Right renal cortex interstitium (tissue), 3 donors: ENCODE measurements around the gene RNF144A. TPM values are rescaled to one million over a fixed set of nuclear protein-coding genes. Genes with fewer than 3 reads are reported as not detected.

Experiments used
- DNase-seq, 3 donors: peaks; one replicate each; pipeline ENCODE4 v3.0.0-alpha.2; 2013; ENCODE audit warnings: low read depth in 3 of 3, low spot score in 2 of 3
- polyA plus RNA-seq, 3 donors: library from polyadenylated mRNA; unstranded; fragments of 120-200 nt; gene quantifications; one replicate each; pipeline ENCODE4 v1.2.1, GENCODE V29; 2013; ENCODE audit not compliant: insufficient read length in 3 of 3

The RNF144A gene
- polyA plus RNA-seq, 3 donors: 54.6 to 62.2 (median 59.7) TPM

- no peak for DNase-seq
These were observed 51.3 kb downstream of the RNF144A start for GRCh38 chr2:6968319-6969100.

- no peak for DNase-seq
These were observed 53.3 kb downstream of the RNF144A start for GRCh38 chr2:6970551-6970950.

GRCh38 chr2:6970976-6971480 lies 53.8 kb downstream of the RNF144A start:
- no peak for DNase-seq

- DNase-seq: no peak
These were observed 54.3 kb downstream of the RNF144A start for GRCh38 chr2:6971502-6971901.

- DNase-seq: no peak
These were observed 55.0 kb downstream of the RNF144A start for GRCh38 chr2:6972067-6972710.

- no peak for DNase-seq
These were observed 56.8 kb downstream of the RNF144A start for GRCh38 chr2:6973895-6974545.

- no peak for DNase-seq
These were observed 58.8 kb downstream of the RNF144A start for GRCh38 chr2:6975988-6976387.

GRCh38 chr2:6977113-6977741 lies 60.0 kb downstream of the RNF144A start:
- DNase-seq: no peak

GRCh38 chr2:6977786-6978185 lies 60.6 kb downstream of the RNF144A start:
- no peak for DNase-seq

- no peak for DNase-seq
These were observed 61.8 kb downstream of the RNF144A start for GRCh38 chr2:6978991-6979390.

- no peak for DNase-seq
These were observed 65.2 kb downstream of the RNF144A start for GRCh38 chr2:6982449-6982848.

- DNase-seq: no peak
These were observed 65.8 kb downstream of the RNF144A start for GRCh38 chr2:6982934-6983589.

- no peak for DNase-seq
These were observed 69.2 kb downstream of the RNF144A start for GRCh38 chr2:6986301-6986911.

GRCh38 chr2:6986912-6987361 lies 69.7 kb downstream of the RNF144A start:
- no peak for DNase-seq

- no peak for DNase-seq
These were observed 73.7 kb downstream of the RNF144A start for GRCh38 chr2:6990871-6991270.

- no peak for DNase-seq
These were observed 75.6 kb downstream of the RNF144A start for GRCh38 chr2:6992794-6993228.

GRCh38 chr2:6993229-6993640 lies 76.0 kb downstream of the RNF144A start:
- no peak for DNase-seq

- DNase-seq: no peak
These were observed 76.7 kb downstream of the RNF144A start for GRCh38 chr2:6993936-6994335.

- DNase-seq: no peak
These were observed 77.4 kb downstream of the RNF144A start for GRCh38 chr2:6994536-6995128.
